ENCODE measurements around the gene TMEM150B.
A peak's percentile ranks its signal among the peaks of the same experiment; 100 is the strongest.
"Not testable (repeated sequence)": the region's sequence is repeated elsewhere in the genome, so short reads cannot be mapped to it uniquely, and the experiment has no call there.

Gene TMEM150B

GRCh38 chr19:55336101-55336500 lies 11.0 kb upstream of the TMEM150B start:
- DNase-seq, result no peak

- no peak for DNase-seq
Measured at GRCh38 chr19:55333870-55334269, 8.7 kb upstream of the TMEM150B start.

DNA sequence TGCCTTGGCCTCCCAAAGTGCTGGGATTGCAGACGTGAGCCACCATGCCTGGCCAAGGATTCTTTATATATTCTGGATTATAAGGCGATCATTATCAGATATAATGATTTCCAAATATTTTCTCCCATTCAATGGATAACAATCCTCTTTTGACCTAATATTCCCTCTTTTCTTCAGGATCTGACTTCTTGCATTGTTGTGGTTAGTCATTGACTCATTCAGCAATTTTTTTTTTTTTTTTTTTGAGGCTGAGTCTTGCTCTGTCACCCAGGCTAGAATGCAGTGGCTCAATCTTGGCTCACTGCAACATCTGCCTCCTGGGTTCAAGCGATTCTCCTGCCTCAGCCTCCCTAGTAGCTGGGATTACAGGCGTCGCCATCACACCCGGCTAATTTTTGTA lies 4.7 kb upstream of the TMEM150B start:
- not testable (repeated sequence) for DNase-seq

DNA sequence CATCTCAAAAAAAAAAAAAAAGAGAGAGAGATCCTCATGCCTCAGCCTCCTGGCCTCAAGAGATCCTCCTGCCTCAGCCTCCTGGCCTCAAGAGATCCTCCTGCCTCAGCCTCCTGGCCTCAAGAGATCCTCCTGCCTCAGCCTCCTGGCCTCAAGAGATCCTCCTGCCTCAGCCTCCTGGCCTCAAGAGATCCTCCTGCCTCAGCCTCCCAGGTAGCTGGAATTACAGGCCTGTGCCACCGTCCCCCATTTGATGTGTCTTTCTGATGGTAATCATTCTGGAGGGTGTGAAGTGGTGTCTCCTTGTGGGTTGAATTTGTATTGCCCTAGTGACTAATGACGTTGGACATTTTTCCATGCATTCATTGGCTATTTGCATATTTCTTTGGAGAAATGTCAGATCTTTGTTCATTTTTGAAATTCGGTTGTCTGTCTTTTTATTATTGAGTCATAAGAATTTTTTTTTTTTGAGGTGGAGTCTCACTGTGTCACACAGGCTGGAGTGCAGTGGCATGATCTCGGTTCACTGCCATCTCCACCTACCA lies 3.7 kb upstream of the TMEM150B start:
- DNase-seq, result not testable (repeated sequence)

DNA sequence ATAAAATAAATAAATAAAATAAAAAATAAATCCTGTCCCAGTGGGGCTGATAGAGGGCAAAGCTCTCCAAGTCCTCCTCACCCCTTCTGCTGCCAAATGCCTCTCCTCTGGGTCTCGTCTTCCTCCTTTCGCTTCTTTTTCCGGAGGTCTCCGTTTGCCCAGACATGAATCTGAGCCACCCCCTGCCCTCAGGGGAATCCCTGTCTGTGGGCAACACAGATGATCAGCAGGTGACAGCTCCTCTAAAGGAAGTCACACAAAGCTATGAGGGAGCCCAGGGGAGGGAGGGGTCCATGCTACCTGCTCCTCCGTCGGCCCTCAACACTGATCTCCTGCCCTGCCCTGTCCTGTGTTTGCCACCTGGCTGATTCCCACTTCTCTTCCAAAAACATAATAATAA lies 479 bp downstream of the TMEM150B start:
- no peak for DNase-seq

GRCh38 chr19:55322204-55322885 lies 2.8 kb downstream of the TMEM150B start:
- DNase-seq, result no peak

DNA sequence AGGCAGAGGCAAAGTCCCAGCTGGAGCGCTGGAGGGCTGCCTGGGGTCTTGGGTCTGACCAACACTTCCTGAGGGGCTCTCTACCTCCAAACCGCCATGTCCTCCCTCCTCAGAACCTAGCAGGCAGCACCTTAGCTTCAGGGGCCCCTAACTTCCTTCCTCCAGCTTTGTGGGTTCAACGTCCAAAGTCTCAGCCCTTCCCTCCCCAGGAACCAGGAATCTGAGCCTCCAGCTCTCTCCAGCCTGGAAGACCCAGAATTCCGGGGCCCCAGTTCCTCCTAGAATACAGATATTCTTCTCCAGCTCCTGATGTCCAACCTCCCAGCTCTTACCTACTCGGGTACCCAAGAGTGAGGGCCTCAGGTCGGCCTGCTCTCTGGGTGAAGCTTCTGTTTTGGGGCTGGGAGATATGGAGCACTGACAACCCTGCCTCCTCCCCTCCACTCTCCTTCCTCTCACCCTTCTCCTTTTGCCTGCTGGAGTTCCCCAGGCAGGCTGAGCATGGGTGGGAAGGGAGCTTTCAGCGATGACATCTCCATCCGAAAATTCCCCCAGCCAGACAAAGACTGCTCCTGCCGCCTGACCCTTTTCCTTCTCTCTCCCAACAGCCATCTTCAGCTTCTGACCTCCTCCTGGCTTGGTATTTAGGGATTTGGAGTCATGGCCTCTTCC lies 3.5 kb downstream of the TMEM150B start:
- no peak for DNase-seq

GRCh38 chr19:55320844-55321419 lies 4.2 kb downstream of the TMEM150B start:
- no peak for DNase-seq

GRCh38 chr19:55319785-55320184 lies 5.4 kb downstream of the TMEM150B start:
- no peak for DNase-seq

DNA sequence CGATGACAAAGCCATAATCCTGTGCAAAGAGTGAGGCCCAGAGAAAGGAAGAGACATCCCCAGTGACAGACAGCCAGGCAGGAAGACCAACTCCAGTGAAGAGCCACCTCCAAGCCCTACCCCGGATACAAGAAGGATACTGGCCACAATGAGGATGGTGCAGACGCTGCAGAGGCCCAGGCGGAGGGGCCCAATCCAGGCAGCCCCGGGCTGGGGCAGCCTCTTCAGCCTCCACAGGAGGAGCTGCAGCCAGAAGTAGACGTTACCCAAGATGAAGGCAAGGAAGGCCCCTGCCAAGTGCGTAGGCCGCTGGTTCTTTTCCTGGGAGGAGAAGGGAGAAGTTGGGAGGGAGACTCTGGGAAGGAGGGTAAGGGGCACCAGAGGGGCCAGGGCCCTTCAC lies 8.5 kb downstream of the TMEM150B start:
- no peak for DNase-seq

GRCh38 chr19:55315956-55316525 lies 9.1 kb downstream of the TMEM150B start:
- no peak for DNase-seq

- no peak for DNase-seq
Measured at GRCh38 chr19:55314396-55314795, 10.7 kb downstream of the TMEM150B start.

- DNase-seq, result no peak
Measured at GRCh38 chr19:55312621-55313512, 12.3 kb downstream of the TMEM150B start.

- DNase-seq, result no peak
Measured at GRCh38 chr19:55311797-55312196, 13.3 kb downstream of the TMEM150B start.

- DNase-seq, result no peak
Measured at GRCh38 chr19:55311397-55311796, 13.7 kb downstream of the TMEM150B start.

DNA sequence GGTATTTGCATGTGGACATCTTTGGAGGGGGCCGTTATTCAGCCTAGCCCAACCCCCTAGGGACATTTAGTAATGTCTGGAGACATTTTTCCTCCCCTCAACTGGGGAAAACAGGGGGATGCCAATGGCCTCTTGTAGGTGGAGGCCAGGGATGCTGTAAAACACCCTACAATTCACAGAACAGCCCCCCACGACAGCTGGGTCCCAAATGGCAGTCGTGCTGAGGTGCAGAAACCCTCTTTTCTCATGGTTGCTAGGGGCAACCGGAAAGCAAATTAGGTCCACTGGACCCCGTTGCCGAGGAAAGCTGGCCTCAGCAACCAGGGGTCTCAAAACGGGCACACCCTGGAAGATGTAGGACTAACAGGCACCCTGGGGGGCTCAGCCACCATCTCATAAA lies 14.6 kb downstream of the TMEM150B start:
- DNase-seq, result no peak

GRCh38 chr19:55309448-55309847 lies 15.7 kb downstream of the TMEM150B start:
- no peak for DNase-seq

GRCh38 chr19:55308281-55308680 lies 16.9 kb downstream of the TMEM150B start:
- no peak for DNase-seq

DNA sequence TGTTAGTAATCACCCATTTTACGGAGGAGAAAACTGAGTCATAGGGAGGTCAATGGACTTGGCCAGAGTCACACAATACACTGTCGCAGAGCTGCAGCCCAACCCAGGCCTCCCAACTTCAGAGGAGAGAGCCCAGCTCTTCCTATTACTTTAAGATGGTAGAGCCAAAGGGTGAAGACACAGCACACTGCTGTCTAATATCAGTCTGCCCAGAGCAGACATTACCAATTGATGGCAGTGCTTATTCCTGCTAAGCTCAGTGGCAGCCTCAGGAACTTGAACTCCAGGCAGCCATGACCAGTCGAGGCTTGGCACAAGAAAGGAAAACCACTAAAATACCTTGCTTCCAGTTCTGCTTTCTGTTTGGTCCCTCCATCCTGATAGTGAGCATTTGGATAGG lies 18.4 kb downstream of the TMEM150B start:
- DNase-seq, result no peak

DNA sequence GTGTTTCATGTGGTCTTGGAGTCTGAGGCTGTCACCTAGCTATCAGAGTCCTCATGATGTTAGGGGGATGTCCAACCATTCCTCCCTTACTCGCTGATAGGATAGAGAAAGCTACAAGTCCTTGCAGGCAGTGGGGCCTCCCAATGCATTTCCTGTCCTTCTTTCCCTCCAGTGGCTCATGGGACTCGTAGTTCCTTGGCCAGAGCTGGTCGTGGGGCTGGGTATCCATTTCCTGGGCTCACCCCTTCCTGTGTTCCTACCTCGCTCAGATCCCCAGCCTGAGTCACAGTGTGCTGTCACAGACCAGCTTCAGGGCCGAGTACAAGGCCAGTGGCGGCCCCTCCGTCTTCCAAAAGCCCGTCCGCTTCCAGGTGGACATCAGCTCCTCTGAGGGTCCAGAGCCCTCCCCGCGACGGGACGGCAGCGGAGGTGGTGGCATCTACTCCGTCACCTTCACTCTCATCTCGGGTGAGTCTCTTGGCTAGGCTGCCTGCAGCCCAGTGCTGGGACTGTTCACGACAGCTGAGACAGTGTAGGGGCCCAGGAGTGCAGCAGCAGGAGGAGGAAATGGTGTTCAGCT lies 19.1 kb downstream of the TMEM150B start:
- no peak for DNase-seq

GRCh38 chr19:55305491-55305890 lies 19.6 kb downstream of the TMEM150B start:
- DNase-seq, result peak; percentile 61 to 63

DNA sequence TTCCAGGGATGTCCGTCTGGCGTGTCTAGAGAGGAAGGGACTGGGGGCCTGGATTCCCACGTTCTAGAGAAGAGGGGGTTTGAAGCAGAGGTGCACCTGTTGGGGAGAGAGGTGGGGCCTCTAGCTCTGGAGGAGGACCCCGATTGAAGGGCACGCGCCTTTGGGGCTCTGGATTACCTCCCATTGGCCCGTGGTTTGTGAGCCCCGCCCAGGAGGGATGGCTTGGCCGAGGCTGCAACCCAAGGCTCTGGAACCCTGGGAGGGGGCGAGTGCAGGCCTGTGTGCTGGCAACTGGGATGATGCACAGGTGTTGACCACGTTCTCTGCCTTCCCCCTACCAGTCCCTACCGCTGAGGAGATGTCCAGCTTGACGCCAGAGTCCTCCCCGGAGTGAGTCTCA lies 20.2 kb downstream of the TMEM150B start:
- no peak for DNase-seq
